Ovary (tissue), 9 donors: Measurements from ENCODE around the gene IQCM. TPM values are rescaled to one million over a fixed set of nuclear protein-coding genes. Genes with fewer than 3 reads are reported as not detected.

Experiments used
- DNase-seq, 5 donors: peaks; one replicate each; pipeline ENCODE4 v3.0.0-alpha.2; 2019 to 2020
- H3K27ac ChIP-seq, 2 donors: fragments of 200-600 bp; one replicate each; pipeline versions ENCODE4 v1.5.1 to v1.8.0; 2019 to 2022
- H3K27me3 ChIP-seq: fragments of 200-600 bp; one replicate; pipeline ENCODE4 v1.8.0; 2022
- H3K36me3 ChIP-seq: fragments of 200-600 bp; sonication (generic); one replicate; pipeline ENCODE4 v1.5.1; 2019
- H3K4me1 ChIP-seq: one replicate; pipeline ENCODE4 v1.8.1; 2013; ENCODE audit warnings: mild to moderate bottlenecking, moderate library complexity; ENCODE audit not compliant: insufficient read depth
- H3K4me3 ChIP-seq: fragments of 200-600 bp; sonication (generic); one replicate; pipeline ENCODE4 v1.5.1; 2017
- H3K9me3 ChIP-seq, 2 donors: fragments of 200-600 bp in 1 of 2; sonication (generic) in 1 of 2; one replicate each; pipeline versions ENCODE4 v1.5.1 to v1.8.1; 2013 to 2019; ENCODE audit warnings: mild to moderate bottlenecking in 1 of 2, moderate library complexity in 1 of 2
- EP300 ChIP-seq: sonication (generic); formaldehyde crosslinking; IDR thresholded peaks from one replicate; pipeline ENCODE4 v1.6.1; 2017; ENCODE audit warnings: antibody characterized with exemption
- POLR2A ChIP-seq: fragments of 450-650 bp; IDR thresholded peaks from one replicate; pipeline ENCODE4 v1.6.1; 2017; ENCODE audit warnings: antibody characterized with exemption, mild to moderate bottlenecking, moderate library complexity
- WGBS, 3 donors: extraction: QIAGEN DNeasy Blood & Tissue Kit in 1 of 3; methylation state at CpG; one replicate each; pipeline versions ENCODE4 v1.1.5 to v1.1.7; 2013 to 2017; 5-methylcytosine and 5-hydroxymethylcytosine counted together
- intact Hi-C, 4 donors: fragments of 100-400 bp; cut with DNase I; formaldehyde crosslinking; loops; one replicate each; pipeline versions ENCODE4 v1.11.0 to v1.15.1; 2022 to 2023
- polyA plus RNA-seq, 2 donors: library from polyadenylated mRNA; stranded (reverse); fragments of 200-250 nt in 1 of 2; fragments of 350-450 nt in 1 of 2; fragmentation: Illumina TruSeq in 1 of 2; extraction: RNeasy Lipid Tissue Mini Kit (QIAGEN cat#74804) in 1 of 2; gene quantifications; one replicate each; pipeline ENCODE4 v1.2.3, GENCODE V29; 2013 to 2014
- total RNA-seq, 7 donors: library from RNA; depleted of rRNA in 2 of 7; stranded (reverse); fragments of >200 nt in 2 of 7; fragmentation: NEBNext Ultra II Directional in 3 of 7; extraction: Animal tissue kit (Norgen Biotek cat#: 25700) in 3 of 7; gene quantifications; one replicate each; pipeline versions ENCODE4 v1.1.0 to v1.2.4, GENCODE V29; 2016 to 2023
- TF ChIP-seq, protein P1 (sequence below), 3 donors: fragments of 450-650 bp in 2 of 3; fragments of 200-600 bp in 1 of 3; IDR thresholded peaks; one replicate each; pipeline versions ENCODE4 v1.5.1 to v1.8.0; 2016 to 2022; ENCODE audit warnings: antibody characterized with exemption in 3 of 3, mild to moderate bottlenecking in 1 of 3
- donor health status: DM: no; HTN: no; CAD: no; lungs with moderate emphysema.
- donor health status: DM: no; HTN: no; CAD: no.
- donor health status: Bipolar disorder and iron deficiency.
- donor health status: DM: yes; HTN: yes; CAD: no.
- donor health status: DM: no; HTN: no; CAD: no.
- donor health status: DM: yes; HTN: yes; CAD: no.

The IQCM gene
- total and polyA plus RNA-seq, 9 donors: not detected

DNA sequence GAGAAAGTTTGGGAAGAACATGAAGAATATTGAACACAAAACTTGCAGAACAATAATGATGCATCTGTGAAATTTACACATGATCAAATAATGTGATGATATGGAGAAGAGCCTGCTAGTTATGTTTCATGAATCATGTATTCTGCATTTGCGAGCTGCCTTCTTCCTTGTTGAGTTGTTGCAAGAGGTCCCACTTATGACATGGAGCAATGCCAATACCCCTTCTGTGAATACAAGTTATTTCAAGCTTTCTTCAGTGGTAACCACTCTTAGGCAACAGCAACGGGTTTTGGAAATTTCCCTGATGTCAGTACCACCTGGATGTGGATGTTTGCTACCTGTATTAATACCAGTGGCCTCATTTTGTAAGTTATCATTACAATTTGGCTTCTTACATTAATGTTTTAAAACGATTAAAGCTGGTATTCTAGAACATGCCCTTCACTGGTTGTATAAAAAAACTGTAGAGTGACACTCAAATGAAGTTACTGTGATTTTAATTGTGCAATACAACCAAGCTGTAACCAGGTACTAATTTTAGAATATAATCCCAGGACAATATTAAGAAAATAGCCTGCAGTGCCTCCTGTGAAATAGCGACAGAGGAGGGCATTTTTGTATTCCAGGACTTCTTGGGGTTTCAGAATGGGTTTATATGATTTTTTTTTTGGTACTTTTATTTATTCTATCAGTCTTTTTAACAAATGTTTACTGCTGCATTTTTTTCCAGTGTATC is 25.3 kb downstream of the IQCM start:
- WGBS, 3 donors: 61 to 68% (median 63%) methylated on average over 4 of the region's 4 CpGs
- intact Hi-C loops: no loop called here
- DNase-seq: no peak
- TF ChIP-seq POLR2A (no peak), EP300 (no peak)
- no peaks in the 10 kb centered on the region for H3K4me1 ChIP-seq
- H3K4me3 ChIP-seq: no peak overlapping the region
- no peak overlapping the region for H3K27ac ChIP-seq
- H3K27me3 ChIP-seq: no peaks in the 10 kb centered on the region
- H3K9me3 ChIP-seq: no peaks in the 10 kb centered on the region
- no peaks in the 10 kb centered on the region for H3K36me3 ChIP-seq

DNA sequence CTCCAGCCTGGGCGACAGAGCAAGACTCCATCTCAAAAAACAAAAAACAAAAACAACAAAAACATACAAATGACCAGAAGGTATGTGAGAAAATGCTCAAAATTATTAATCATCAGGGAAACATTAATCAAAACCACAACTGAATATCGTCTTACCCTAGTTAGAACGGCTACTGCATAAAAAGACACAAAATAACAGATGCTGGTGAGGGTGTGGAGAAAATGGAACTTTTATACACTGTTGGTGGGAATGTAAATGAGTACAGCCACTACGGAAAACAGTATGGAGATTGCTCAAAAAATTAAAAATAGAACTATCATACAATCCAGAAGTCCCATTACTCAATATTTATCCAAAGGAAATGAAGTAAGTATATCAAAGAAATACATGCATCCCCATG is 27.3 kb downstream of the IQCM start:
- TF ChIP-seq EP300 (no peak), POLR2A (no peak)
- TF ChIP-seq, protein P1, sequence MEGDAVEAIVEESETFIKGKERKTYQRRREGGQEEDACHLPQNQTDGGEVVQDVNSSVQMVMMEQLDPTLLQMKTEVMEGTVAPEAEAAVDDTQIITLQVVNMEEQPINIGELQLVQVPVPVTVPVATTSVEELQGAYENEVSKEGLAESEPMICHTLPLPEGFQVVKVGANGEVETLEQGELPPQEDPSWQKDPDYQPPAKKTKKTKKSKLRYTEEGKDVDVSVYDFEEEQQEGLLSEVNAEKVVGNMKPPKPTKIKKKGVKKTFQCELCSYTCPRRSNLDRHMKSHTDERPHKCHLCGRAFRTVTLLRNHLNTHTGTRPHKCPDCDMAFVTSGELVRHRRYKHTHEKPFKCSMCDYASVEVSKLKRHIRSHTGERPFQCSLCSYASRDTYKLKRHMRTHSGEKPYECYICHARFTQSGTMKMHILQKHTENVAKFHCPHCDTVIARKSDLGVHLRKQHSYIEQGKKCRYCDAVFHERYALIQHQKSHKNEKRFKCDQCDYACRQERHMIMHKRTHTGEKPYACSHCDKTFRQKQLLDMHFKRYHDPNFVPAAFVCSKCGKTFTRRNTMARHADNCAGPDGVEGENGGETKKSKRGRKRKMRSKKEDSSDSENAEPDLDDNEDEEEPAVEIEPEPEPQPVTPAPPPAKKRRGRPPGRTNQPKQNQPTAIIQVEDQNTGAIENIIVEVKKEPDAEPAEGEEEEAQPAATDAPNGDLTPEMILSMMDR (IDR thresholded peaks at IDR 0.05): no peak
- Histone ChIP-seq H3K4me3 (no peak overlapping the region), H3K9me3 (no peaks in the 10 kb centered on the region), H3K36me3 (no peaks in the 10 kb centered on the region), H3K27ac (no peak overlapping the region), H3K27me3 (no peaks in the 10 kb centered on the region), H3K4me1 (no peaks in the 10 kb centered on the region)
- DNase-seq: no peak
- 85 to 86% (median 85%) methylated on average over 4 of the region's 4 CpGs for WGBS, 3 donors
- intact Hi-C loops: no loop called here

DNA sequence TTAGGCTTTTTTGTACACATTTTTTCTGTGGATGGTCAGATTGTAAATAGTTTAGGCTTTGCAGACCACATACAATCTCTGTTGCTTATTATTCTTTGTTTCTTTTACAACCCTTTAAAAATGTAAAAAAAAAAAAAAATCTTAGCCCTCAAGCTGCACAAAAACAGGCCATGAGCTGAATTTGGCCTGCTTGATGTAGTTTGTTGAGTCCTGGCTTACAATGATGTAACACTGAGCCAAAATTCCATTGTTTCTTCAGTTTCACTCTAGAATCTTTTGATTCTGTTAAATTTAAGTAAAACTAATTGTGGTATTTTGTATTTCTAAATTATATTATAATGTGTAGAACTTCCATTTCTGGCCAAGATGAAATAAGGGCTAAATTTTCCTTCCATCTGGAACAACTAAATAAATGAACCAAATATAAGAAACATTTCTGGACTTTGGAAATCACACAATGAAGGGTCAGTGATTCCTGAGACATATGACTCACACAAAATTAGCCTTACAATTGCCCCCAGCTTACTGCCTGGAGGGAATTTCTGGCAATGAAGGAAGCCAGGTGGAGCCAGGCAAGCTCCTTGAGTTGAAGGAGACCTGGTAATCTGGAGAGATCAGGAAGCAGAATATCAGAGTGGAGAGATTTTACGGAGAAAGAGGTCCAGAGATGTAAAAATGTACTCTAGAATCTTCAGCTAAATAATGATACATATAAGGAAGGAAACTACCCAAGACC is 29.8 kb downstream of the IQCM start:
- Histone ChIP-seq H3K9me3 (no peaks in the 10 kb centered on the region), H3K4me1 (no peaks in the 10 kb centered on the region), H3K27ac (no peak overlapping the region), H3K27me3 (no peaks in the 10 kb centered on the region), H3K36me3 (no peaks in the 10 kb centered on the region), H3K4me3 (no peak overlapping the region)
- no peak for DNase-seq
- TF ChIP-seq, protein P1 (IDR thresholded peaks at IDR 0.05): no peak
- TF ChIP-seq EP300 (no peak), POLR2A (no peak)
- WGBS, 3 donors: 85 to 89% (median 88%) methylated on average over 1 of the region's 1 CpG
- intact Hi-C loops: no loop called here

DNA sequence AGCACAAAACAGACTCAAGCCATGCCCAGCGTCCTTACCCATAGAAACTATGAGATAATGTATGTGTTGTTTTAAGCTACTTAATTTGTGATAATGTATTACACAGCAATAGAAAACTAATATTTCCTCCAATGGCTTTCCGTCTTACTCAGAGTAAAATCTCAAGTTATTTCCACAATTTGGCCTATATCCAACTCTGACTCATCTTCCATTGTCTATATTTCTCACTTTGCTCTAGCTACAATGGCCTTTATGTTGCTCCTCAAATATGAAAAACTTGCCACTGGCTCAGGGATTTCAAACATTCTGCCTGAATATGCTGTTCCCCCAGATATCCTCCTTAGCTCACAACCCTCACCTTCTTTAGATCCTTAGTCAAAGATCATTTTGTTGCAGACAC is 31.6 kb downstream of the IQCM start:
- TF ChIP-seq, protein P1 (IDR thresholded peaks at IDR 0.05): no peak
- TF ChIP-seq EP300 (no peak), POLR2A (no peak)
- WGBS, 3 donors: 83 to 91% (median 84%) methylated on average over 2 of the region's 2 CpGs
- no peaks in the 10 kb centered on the region for H3K27me3 ChIP-seq
- H3K36me3 ChIP-seq: no peaks in the 10 kb centered on the region
- no peak for DNase-seq
- intact Hi-C loops: no loop called here
- H3K9me3 ChIP-seq: no peaks in the 10 kb centered on the region
- H3K27ac ChIP-seq: no peak overlapping the region
- H3K4me3 ChIP-seq: no peak overlapping the region
- H3K4me1 ChIP-seq: no peaks in the 10 kb centered on the region

DNA sequence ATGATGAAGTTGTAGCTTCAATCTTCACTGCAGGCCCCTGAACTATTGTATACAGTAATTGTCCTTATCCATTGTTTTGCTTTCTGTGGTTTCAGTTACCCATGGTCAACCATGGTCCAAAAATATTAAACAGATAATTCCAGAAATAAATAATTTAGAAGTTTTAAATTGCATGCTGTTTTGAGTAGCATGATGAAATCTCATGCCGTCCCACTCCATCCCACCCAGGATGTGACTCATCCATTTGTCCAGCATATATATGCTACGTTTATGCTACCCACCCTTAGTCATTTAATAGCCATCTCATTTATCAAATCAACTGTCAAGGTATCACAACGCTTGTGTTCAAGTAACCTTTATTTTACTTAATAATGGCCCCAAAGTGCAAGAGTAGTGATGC is 34.5 kb downstream of the IQCM start:
- Histone ChIP-seq H3K36me3 (no peaks in the 10 kb centered on the region), H3K27me3 (no peaks in the 10 kb centered on the region), H3K4me1 (no peaks in the 10 kb centered on the region), H3K9me3 (no peaks in the 10 kb centered on the region), H3K4me3 (no peak overlapping the region), H3K27ac (no peak overlapping the region)
- intact Hi-C loops: no loop called here
- TF ChIP-seq POLR2A: no peak
- no peak for TF ChIP-seq EP300
- TF ChIP-seq, protein P1 (IDR thresholded peaks at IDR 0.05): no peak
- DNase-seq: no peak
- 32 to 60% (median 43%) methylated on average over 3 of the region's 3 CpGs for WGBS, 3 donors
